WI38 (cell line): ENCODE data around the gene EMC6.

Experiments used
- H3K4me3 ChIP-seq: 2 replicates; pipeline ENCODE4 v1.5.1; 2011; ENCODE audit warnings: low read depth, mild to moderate bottlenecking, control low read depth, low read length
- TF ChIP-seq, protein P1 (sequence below): IDR thresholded peaks from 2 replicates; pipeline ENCODE4 v1.5.1; 2012; ENCODE audit warnings: low read depth, mild to moderate bottlenecking, control low read depth, low read length

Gene EMC6

DNA sequence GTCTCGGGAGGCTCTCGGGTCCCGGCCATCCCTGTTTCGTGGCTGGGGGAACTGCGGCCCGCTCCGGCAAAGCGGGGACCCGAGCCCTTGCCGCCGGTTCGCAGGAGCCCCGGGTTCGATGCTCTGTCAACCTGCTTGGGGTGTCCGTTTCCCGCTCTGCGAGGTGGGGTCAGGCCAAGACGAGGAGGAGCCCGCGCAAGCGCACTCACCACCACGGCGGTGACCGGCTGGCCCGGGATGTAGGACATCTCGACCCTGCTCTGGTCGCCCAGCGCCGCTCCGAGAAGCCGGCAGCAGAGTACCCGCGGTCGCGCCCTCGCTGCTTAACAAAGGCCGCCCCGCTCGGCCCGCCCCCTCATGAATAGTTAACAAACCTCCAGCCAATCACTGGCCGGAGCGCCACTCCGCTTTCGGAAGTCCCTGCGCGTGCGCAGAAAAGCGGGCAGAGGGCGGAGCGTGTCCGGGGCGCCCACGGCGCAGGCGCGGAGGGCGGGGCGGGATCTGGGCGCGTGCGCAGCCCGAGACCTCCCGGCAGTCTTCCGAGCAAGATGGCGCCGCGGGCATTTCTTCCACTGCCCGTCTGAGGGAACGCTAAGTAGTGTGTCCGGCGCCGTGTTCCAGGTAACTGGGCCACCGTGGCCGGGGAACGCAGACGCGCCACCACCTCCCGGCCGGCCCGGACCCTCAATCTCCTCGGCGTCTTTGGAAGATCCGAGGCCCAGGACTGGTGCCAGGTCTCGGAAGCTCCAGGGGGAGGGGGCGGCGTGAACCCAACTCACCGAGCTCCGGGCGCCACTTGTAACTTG lies at the start of gene EMC6, which contains the start of gene TAX1BP3:
Gene EMC6, plus strand, starts transcription at position 534 of the 806 bp plus-strand sequence. CDS start 335 bp downstream, outside the sequence.
Gene TAX1BP3, minus strand, starts transcription at position 300 of the 806 bp plus-strand sequence. Its CDS starts 52 bp downstream, at position 248.
- TF ChIP-seq, protein P1, sequence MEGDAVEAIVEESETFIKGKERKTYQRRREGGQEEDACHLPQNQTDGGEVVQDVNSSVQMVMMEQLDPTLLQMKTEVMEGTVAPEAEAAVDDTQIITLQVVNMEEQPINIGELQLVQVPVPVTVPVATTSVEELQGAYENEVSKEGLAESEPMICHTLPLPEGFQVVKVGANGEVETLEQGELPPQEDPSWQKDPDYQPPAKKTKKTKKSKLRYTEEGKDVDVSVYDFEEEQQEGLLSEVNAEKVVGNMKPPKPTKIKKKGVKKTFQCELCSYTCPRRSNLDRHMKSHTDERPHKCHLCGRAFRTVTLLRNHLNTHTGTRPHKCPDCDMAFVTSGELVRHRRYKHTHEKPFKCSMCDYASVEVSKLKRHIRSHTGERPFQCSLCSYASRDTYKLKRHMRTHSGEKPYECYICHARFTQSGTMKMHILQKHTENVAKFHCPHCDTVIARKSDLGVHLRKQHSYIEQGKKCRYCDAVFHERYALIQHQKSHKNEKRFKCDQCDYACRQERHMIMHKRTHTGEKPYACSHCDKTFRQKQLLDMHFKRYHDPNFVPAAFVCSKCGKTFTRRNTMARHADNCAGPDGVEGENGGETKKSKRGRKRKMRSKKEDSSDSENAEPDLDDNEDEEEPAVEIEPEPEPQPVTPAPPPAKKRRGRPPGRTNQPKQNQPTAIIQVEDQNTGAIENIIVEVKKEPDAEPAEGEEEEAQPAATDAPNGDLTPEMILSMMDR, result no peak
- peak within 1 kb of the TSS; percentile 83 for H3K4me3 ChIP-seq

DNA sequence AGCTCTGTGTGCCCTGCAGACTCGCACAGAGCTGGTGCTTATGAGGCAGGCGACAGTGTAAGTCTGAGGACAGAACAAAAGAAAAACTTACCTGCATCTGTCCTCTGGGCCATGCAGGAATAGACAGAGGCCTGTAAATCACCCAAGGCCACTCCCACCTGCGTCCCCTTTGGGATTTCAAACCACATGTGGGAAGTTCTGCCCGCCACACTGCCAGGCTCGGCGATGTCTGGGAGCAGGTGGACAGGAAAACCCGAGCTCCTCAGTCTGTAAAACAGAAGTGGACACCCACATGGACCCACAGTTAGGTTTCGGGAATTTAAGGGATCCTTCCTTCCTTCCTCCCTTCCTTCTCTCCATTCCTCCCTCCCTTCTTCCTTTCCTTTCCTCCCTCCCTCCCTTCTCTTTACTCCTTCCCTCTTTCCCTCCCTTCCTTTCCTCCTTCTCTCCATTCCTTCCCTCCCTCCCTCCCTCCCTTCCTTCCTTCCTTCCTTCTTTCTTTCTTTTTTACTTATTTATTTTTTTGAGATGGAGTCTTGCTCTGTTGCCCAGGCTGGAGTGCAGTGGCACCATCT lies 47.4 kb upstream of the EMC6 start:
- TF ChIP-seq, protein P1, result no peak
- no peak overlapping the region for H3K4me3 ChIP-seq

DNA sequence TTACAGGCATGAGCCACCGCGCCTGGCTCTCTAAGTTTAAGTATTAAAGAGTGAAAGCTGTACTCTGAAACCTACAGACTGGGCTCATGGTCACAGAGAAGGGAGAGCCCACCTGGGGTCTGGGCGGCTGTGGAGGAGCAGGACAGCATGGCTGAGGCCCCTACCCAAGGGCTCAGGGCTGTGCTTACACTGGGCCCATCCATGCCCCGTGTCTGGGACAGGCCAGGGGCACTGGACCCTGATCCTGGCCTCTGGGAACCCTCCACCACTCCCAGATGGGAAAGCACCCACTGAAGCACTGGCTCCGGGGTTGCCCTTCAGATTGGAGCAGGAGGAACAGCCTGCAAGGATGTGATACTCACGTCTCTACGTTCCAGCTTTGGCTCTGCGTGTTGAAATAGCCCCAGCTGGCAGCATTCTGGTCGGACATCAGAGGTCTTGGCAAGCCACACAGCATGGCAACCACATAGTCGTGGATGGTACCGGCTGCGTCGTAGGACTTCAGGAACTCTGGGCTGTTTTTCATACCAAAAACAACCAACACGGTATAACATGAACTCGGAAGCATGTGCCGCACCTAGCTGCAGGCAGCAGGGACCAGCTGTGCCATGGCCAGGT lies 45.5 kb upstream of the EMC6 start:
- H3K4me3 ChIP-seq, result no peak overlapping the region

DNA sequence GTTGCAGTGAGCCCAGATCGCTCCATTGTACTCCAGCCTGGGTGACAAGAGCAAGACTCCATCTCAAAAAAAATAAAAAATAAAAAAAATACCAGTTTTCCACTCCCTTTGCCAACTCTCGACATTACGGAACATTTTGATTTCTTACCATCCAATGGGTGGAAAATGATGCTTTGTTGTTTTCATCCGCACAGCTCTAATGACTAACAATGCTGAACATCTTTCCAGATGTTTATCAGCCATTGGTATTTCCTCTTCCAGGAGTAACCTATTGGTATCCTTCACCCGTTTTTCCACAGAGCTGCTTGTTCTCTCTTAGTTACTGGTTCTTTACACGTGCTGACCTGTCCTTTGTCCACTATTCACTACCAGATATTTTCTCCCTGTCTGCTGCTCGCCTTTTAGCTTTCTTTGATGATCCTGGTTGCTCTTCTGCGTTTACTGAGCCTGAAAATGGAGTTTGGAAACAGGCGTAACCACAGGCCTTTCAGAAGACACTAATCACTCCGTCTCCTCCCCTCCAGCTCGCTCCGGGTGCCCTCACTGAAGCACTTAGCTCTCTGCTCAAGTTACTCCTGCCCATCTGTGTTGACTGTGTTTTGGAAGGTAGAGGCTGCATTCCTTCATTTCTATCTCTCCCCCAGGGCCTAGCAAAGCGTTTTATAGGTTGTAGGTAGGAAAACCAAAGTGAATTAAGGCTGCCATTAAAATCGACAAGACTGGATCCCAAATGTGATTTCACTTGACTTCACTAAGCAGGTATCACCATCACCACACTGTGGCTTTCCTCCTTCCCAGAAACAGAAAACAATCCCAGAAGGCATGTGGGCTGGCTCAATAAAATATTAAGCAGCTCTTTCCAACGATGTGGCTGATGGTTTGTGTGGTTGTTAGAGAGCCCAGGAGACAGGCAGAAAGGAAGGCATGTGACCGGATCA lies 41.5 kb upstream of the EMC6 start:
- TF ChIP-seq, protein P1, result no peak
- H3K4me3 ChIP-seq, result no peak overlapping the region

More for the DNA sequence above, 45.5 kb upstream of the EMC6 start:
- TF ChIP-seq, protein P1, result no peak

DNA sequence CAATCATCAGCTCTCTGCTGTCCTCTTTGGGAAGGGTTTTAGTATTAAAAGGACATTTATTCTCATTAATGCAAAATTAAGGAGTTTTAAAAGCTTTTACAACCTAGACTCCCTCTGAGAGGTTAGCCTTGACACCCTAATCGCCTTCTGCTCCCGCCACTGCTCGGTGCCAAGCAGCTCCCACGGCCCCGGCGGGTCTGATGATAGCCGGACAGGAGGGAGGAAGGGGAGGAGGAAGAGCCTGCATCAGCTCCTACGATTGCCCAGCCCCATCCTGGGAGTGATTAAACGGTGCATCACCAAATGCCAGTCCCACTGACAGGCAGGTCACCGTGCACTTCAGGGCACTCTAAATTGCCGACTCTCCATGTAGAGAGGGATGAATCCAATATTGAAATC lies 40.8 kb upstream of the EMC6 start:
- TF ChIP-seq, protein P1, result no peak
- H3K4me3 ChIP-seq, result no peak overlapping the region

DNA sequence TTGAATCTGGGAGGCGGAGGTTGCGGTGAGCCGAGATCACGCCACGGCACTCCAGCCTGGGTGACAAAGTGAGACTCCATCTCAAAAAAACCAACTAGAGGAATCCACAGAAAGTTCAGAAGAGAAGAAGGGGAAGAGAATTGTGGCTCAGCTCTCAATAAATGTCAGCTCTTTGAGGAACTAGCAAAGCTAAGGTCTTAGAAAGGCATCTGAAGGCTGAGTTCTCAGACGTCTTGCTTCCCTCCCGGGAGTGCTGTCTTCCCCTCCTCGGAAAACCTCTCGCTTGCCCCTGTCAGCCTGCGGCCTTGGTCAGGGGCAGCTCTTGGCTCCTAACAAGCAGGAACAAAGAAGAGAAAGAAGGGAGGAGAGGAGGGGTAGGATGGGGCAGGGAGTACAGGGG lies 37.8 kb upstream of the EMC6 start:
- TF ChIP-seq, protein P1, result no peak
- H3K4me3 ChIP-seq, result no peak overlapping the region
